Measurements from ENCODE around the gene SPOCK1. TPM values are rescaled to one million over a fixed set of nuclear protein-coding genes. Genes with fewer than 3 reads are reported as not detected.

Gene SPOCK1
- total RNA-seq, 2 donors from 2014 or later, result not detected

DNA sequence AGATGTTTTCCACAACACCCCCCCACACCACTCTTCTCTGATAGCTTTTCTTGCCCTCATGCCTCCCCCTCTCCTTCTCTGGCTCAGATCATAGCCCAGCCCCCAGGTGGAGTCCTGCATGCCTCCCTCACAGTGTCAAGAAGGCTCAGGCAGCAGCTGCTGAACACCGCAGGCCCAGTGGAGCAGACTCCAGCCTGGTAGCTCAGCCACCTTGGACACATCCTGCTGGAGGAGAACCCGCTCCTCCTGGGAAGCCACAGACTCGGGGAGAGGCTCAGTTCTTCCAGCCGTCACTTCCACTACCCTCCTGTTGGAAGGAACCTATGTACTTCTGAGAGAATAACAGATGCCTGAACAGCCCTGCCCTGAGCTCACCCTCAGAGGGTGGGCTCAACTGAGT lies 143.4 kb downstream of the SPOCK1 start:
- DNase-seq, result no peak
- ATAC-seq (replicated peaks in 1 of 2), result no peak
- Mint-ChIP-seq H3K27ac (no peak overlapping the region), H3K27me3 (ENCODE audit: low read depth) (peaks cover 9% of the 10 kb centered on the region), H3K4me1 (ENCODE audit: low read depth) (no peaks in the 10 kb centered on the region), H3K9me3 (no peaks in the 10 kb centered on the region), H3K4me3 (no peak overlapping the region), H3K36me3 (ENCODE audit: insufficient read depth in 2 of 2) (no peaks in the 10 kb centered on the region)

- H3K27ac Mint-ChIP-seq, result no peak overlapping the region
- no peaks in the 10 kb centered on the region for H3K36me3 Mint-ChIP-seq (ENCODE audit: insufficient read depth in 2 of 2)
Measured at GRCh38 chr5:137352095-137352494, 147.0 kb downstream of the SPOCK1 start.

GRCh38 chr5:137350791-137351190 lies 148.3 kb downstream of the SPOCK1 start:
- H3K27me3 Mint-ChIP-seq (ENCODE audit: low read depth), result peaks cover 9% of the 10 kb centered on the region
- no peak overlapping the region for H3K27ac Mint-ChIP-seq
- H3K9me3 Mint-ChIP-seq, result no peaks in the 10 kb centered on the region
- H3K4me1 Mint-ChIP-seq (ENCODE audit: low read depth), result no peaks in the 10 kb centered on the region
- ATAC-seq (replicated peaks in 1 of 2) (no peak), DNase-seq (no peak)
- H3K4me3 Mint-ChIP-seq, result no peak overlapping the region
- H3K36me3 Mint-ChIP-seq (ENCODE audit: insufficient read depth in 2 of 2), result no peaks in the 10 kb centered on the region

More at GRCh38 chr5:137352095-137352494, 147.0 kb downstream of the SPOCK1 start:
- DNase-seq, result no peak
- H3K4me3 Mint-ChIP-seq, result no peak overlapping the region
- H3K4me1 Mint-ChIP-seq (ENCODE audit: low read depth), result no peaks in the 10 kb centered on the region
- H3K9me3 Mint-ChIP-seq, result no peaks in the 10 kb centered on the region
- H3K27me3 Mint-ChIP-seq (ENCODE audit: low read depth), result peaks cover 9% of the 10 kb centered on the region
- no peak for ATAC-seq (replicated peaks in 1 of 2)

DNA sequence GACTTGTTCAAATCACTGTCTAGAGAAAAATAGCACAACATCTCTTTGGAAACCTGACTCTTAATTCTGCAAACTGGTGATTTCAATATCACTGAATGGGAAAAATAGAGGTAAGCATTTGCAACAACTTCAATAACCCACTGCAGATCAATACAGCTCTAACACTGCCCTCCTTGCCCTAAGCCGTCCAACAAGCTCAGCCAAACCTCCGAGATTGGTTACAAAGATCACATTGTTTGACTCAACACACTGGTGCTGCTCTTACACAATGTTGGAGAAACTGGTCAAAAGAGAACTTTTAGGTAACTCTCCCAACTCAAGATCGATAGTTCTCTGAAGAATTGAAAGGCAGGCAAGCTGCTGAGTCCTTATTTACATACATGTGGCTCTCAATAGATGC lies 150.4 kb downstream of the SPOCK1 start:
- no peaks in the 10 kb centered on the region for H3K9me3 Mint-ChIP-seq
- peaks cover 2% of the 10 kb centered on the region for H3K27me3 Mint-ChIP-seq (ENCODE audit: low read depth)
- ATAC-seq (replicated peaks in 1 of 2), result no peak
- H3K36me3 Mint-ChIP-seq (ENCODE audit: insufficient read depth in 2 of 2), result no peaks in the 10 kb centered on the region
- H3K4me3 Mint-ChIP-seq, result no peak overlapping the region
- no peak for DNase-seq
- H3K4me1 Mint-ChIP-seq (ENCODE audit: low read depth), result no peaks in the 10 kb centered on the region
- no peak overlapping the region for H3K27ac Mint-ChIP-seq

- Mint-ChIP-seq H3K9me3 (no peaks in the 10 kb centered on the region), H3K4me3 (no peak overlapping the region), H3K36me3 (ENCODE audit: insufficient read depth in 2 of 2) (no peaks in the 10 kb centered on the region), H3K27ac (no peak overlapping the region), H3K27me3 (ENCODE audit: low read depth) (no peaks in the 10 kb centered on the region), H3K4me1 (ENCODE audit: low read depth) (no peaks in the 10 kb centered on the region)
- no peak for ATAC-seq (replicated peaks in 1 of 2)
- no peak for DNase-seq
Measured at GRCh38 chr5:137347865-137348264, 151.3 kb downstream of the SPOCK1 start.

DNA sequence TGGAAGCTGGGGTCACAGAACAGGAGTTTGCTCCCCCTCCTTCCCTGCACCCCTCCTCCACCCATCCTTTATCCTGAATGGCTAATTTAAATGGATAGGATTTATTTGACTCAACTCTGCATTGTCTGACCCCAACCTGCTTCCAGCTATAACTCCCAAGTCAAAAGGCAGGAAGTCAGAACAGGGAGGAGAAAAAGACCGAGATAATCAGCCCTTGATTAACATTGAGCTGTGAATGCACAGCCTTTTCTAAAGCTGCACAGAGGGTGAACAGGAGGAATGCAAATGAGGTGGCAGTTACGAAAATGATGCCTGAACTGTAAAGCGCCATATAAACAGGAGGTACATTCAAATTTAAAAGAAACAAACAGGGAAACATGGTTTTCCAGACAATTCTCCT lies 152.8 kb downstream of the SPOCK1 start:
- Mint-ChIP-seq H3K36me3 (ENCODE audit: insufficient read depth in 2 of 2) (no peaks in the 10 kb centered on the region), H3K9me3 (no peaks in the 10 kb centered on the region), H3K4me1 (ENCODE audit: low read depth) (no peaks in the 10 kb centered on the region), H3K27me3 (ENCODE audit: low read depth) (no peaks in the 10 kb centered on the region), H3K27ac (no peak overlapping the region), H3K4me3 (no peak overlapping the region)
- no peak for DNase-seq
- ATAC-seq (replicated peaks in 1 of 2), result no peak

- Mint-ChIP-seq H3K4me1 (ENCODE audit: low read depth) (no peaks in the 10 kb centered on the region), H3K27me3 (ENCODE audit: low read depth) (no peaks in the 10 kb centered on the region), H3K36me3 (ENCODE audit: insufficient read depth in 2 of 2) (no peaks in the 10 kb centered on the region), H3K9me3 (no peaks in the 10 kb centered on the region), H3K4me3 (no peak overlapping the region), H3K27ac (no peak overlapping the region)
- no peak for DNase-seq
- no peak for ATAC-seq (replicated peaks in 1 of 2)
Measured at GRCh38 chr5:137345396-137345795, 153.7 kb downstream of the SPOCK1 start.

DNA sequence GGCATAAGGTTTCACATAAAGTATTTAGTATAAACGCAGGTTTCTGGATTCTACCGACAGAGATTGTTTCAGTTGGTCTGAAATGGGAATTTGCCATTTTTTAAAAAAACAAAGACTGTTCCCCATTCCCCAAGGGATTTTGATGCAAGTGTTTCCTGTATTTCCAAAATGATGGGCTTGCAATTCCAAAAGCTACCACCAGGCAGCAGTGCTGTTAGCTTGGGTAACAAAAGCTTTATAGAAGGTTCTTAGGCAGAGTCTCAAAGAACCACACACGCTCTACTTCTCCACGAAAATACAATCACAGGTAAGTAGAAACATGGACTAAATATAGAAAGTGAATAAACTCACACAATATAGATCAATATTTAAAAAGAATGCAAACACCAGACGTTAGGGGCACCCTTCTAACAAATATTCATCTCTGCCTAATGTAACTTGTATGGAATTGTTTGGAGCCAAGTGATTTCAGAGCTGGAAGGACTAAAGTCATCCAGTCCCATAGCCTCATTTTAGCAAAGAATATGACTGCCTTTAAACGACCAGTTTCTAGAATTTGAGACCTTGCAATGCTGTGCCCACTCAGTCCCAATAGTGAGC lies 154.3 kb downstream of the SPOCK1 start:
- H3K4me3 Mint-ChIP-seq, result no peak overlapping the region
- no peaks in the 10 kb centered on the region for H3K36me3 Mint-ChIP-seq (ENCODE audit: insufficient read depth in 2 of 2)
- H3K27ac Mint-ChIP-seq, result no peak overlapping the region
- ATAC-seq (replicated peaks in 1 of 2) (no peak), DNase-seq (peak; percentile 7 to 24)
- H3K9me3 Mint-ChIP-seq, result no peaks in the 10 kb centered on the region
- H3K27me3 Mint-ChIP-seq (ENCODE audit: low read depth), result no peaks in the 10 kb centered on the region
- no peaks in the 10 kb centered on the region for H3K4me1 Mint-ChIP-seq (ENCODE audit: low read depth)

DNA sequence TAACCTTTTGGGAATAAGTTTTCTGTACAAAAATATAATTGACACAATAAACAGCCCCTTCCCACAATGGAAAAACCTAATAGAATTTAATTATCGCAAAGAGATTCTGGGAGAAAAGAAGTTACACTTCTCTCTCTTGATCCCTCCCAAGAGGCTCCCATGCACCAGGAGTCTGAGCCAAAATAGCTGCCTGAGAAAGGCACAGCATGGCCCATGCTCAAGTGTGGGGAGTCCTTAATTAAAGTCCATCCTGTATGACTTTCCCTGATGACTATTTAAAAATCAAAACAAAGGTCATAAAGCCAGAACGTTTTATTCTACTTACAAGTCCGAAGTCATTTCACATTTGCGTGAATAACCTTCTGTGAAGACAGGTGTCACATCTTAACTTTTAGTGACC lies 155.1 kb downstream of the SPOCK1 start:
- Mint-ChIP-seq H3K4me1 (ENCODE audit: low read depth) (no peaks in the 10 kb centered on the region), H3K9me3 (no peaks in the 10 kb centered on the region), H3K27ac (no peak overlapping the region), H3K4me3 (no peak overlapping the region), H3K27me3 (ENCODE audit: low read depth) (no peaks in the 10 kb centered on the region), H3K36me3 (ENCODE audit: insufficient read depth in 2 of 2) (no peaks in the 10 kb centered on the region)
- ATAC-seq (replicated peaks in 1 of 2) (no peak), DNase-seq (no peak)

DNA sequence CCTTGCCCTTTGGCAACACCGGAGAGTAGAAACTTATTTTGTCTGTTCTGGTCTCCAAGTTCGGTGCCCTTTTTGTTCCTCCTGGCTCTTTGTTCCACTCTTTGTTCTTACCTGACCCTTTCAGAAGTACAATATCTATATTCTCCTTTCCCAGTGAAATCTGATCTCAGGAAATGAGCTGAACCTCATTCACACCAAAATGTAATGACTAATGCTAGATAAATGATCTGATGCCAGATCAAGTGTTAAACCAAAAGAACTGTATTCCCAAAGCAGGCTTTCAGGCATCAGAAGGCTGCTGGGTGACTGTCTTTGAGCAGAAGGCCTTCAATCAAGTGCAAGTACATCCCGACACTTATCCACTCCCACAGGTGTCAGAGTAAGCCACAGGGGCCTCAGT lies 156.4 kb downstream of the SPOCK1 start:
- Mint-ChIP-seq H3K4me1 (ENCODE audit: low read depth) (no peaks in the 10 kb centered on the region), H3K4me3 (no peak overlapping the region), H3K36me3 (ENCODE audit: insufficient read depth in 2 of 2) (no peaks in the 10 kb centered on the region), H3K27ac (no peak overlapping the region), H3K27me3 (ENCODE audit: low read depth) (no peaks in the 10 kb centered on the region), H3K9me3 (no peaks in the 10 kb centered on the region)
- ATAC-seq (replicated peaks in 1 of 2) (no peak), DNase-seq (no peak)

GRCh38 chr5:137341831-137342230 lies 157.3 kb downstream of the SPOCK1 start:
- DNase-seq (no peak), ATAC-seq (replicated peaks in 1 of 2) (no peak)
- no peak overlapping the region for H3K27ac Mint-ChIP-seq
- no peak overlapping the region for H3K4me3 Mint-ChIP-seq
- H3K4me1 Mint-ChIP-seq (ENCODE audit: low read depth), result no peaks in the 10 kb centered on the region
- no peaks in the 10 kb centered on the region for H3K9me3 Mint-ChIP-seq
- H3K27me3 Mint-ChIP-seq (ENCODE audit: low read depth), result no peaks in the 10 kb centered on the region
- H3K36me3 Mint-ChIP-seq (ENCODE audit: insufficient read depth in 2 of 2), result no peaks in the 10 kb centered on the region

DNA sequence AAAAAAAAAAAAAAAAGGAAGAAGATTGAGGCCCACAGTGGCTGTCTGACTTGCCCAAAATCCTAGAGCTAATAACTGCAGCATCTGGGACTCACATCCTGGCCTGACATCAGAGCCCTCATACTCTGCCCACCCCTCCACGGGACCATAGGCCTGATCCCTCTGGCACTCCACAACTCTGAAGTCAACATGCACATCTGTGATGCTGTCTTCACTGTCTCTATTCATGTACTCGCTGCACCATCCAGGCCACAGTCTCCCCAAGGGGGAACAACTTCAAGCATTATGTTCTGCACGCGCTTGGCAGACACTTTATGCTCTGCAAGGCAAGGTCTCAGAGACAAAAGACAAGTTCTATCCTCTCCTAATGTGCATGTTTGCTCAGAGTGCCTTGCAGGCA lies 158.2 kb downstream of the SPOCK1 start:
- ATAC-seq (replicated peaks in 1 of 2), result no peak
- DNase-seq, result no peak
- Mint-ChIP-seq H3K9me3 (no peaks in the 10 kb centered on the region), H3K27me3 (ENCODE audit: low read depth) (no peaks in the 10 kb centered on the region), H3K27ac (no peak overlapping the region), H3K4me1 (ENCODE audit: low read depth) (no peaks in the 10 kb centered on the region), H3K4me3 (no peak overlapping the region), H3K36me3 (ENCODE audit: insufficient read depth in 2 of 2) (no peaks in the 10 kb centered on the region)

DNA sequence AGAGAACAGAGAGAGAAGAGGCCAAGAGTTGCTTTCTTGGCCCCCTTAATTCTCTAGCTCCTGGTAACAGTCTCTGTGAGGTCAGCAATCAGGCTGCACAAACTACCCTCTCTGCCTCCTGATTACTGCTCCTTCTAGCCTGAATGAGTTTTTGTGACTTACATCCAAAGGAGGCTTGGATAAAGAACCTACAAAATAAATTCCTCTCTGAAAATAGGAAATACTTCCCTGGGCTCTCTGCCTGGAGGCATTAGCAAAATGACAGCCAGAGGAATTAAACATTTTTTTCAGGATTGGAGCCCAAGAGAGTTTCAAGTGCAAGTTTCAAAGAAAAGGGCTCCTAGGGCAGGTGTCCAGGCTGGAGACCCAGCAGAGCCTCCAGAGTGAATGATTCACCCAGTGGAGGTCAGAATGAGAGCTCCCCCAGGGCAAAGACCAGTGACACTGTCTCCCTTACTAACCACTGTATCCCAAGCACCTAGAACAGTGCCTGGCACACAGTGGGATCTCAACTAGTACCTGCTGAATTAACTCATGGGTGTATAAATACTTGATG lies 162.5 kb downstream of the SPOCK1 start:
- no peak overlapping the region for H3K27ac Mint-ChIP-seq
- no peaks in the 10 kb centered on the region for H3K36me3 Mint-ChIP-seq (ENCODE audit: insufficient read depth in 2 of 2)
- no peaks in the 10 kb centered on the region for H3K9me3 Mint-ChIP-seq
- H3K4me1 Mint-ChIP-seq (ENCODE audit: low read depth), result no peaks in the 10 kb centered on the region
- H3K27me3 Mint-ChIP-seq (ENCODE audit: low read depth), result no peaks in the 10 kb centered on the region
- ATAC-seq (replicated peaks in 1 of 2) (no peak), DNase-seq (no peak)
- H3K4me3 Mint-ChIP-seq, result no peak overlapping the region

DNA sequence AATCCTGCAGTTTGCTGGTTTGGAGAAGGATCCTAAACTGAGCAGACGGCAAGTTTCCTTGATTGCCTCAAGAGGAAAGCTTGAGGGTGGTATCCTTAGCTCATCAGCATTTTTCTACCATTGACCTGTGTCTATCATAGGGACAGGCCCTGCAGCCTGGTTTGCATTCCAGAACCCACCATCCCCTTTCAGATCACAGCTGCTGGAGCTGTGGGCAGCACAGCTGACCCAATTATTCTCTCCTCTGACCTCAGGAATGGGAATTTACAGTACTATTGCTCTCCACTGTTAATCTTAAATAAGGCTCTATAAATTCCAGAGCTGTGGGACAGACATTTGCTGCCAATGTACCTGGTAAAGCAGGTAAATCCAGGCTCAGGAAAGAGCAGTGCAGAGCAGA lies 163.0 kb downstream of the SPOCK1 start:
- Mint-ChIP-seq H3K4me3 (no peak overlapping the region), H3K4me1 (ENCODE audit: low read depth) (no peaks in the 10 kb centered on the region), H3K27ac (no peak overlapping the region), H3K9me3 (no peaks in the 10 kb centered on the region), H3K27me3 (ENCODE audit: low read depth) (no peaks in the 10 kb centered on the region), H3K36me3 (ENCODE audit: insufficient read depth in 2 of 2) (no peaks in the 10 kb centered on the region)
- ATAC-seq (replicated peaks in 1 of 2) (no peak), DNase-seq (no peak)

All from activated T-cell treated with anti-CD3 and anti-CD28 coated beads, Interleukin-2, amount 50 U/mL, for 72 hours (primary cell).